ENCODE measurements around the gene DENR. TPM values are rescaled to one million over a fixed set of nuclear protein-coding genes. Genes with fewer than 3 reads are reported as not detected.

Gene DENR
- total and polyA plus RNA-seq, 2 of the 13 experiments (the other 11 are each of a cell fraction or from before 2014, with no cell fraction given) = 30.0 to 59.1 TPM

GRCh38 chr12:122732170-122732569, 20.5 kb upstream of the DENR start:
- H4K20me1 ChIP-seq (ENCODE audit: insufficient read depth, low read length) = no peaks in the 10 kb centered on the region
- H3K27ac ChIP-seq (ENCODE audit: extremely low read length, insufficient read depth, low read length) = no peak overlapping the region
- no peak overlapping the region for H2AFZ ChIP-seq (ENCODE audit: low read length)
- in situ Hi-C loops (cut with HindIII; ENCODE audit: extremely low pct_ligation_motif_present, low pct_unique_long_range_greater_than_20kb) (no loop called here), intact Hi-C loops (cut with micrococcal nuclease; ENCODE audit: unreplicated experiment) (no loop called here)
- ATAC-seq = no peak
- BruUV-seq (replicated peaks) = no TSS peak
- 87% methylated on average over 3 of the region's 3 CpGs for WGBS (ENCODE audit: low lambda C conversion rate)
- no peak overlapping the region for H3K9ac ChIP-seq (ENCODE audit: insufficient read depth, low read depth, low read length)
- no peak overlapping the region for H3K4me3 ChIP-seq (replicated peaks in 1 of 3; ENCODE audit: insufficient read depth in 1 of 3, low read depth in 2 of 3, low read length in 3 of 3)
- no peak for DNase-seq (ENCODE audit: low spot score)
- H3K79me2 ChIP-seq (ENCODE audit: insufficient read depth, low read length) = no peaks in the 10 kb centered on the region
- no peak overlapping the region for H3K4me2 ChIP-seq (ENCODE audit: low read depth, low read length)
- H3K4me1 ChIP-seq (ENCODE audit: insufficient read depth, low read length) = peaks cover 59% of the 10 kb centered on the region
- no peaks in the 10 kb centered on the region for H3K9me3 ChIP-seq (ENCODE audit: low read length)
- no peak for FAIRE-seq
- CTCF ChIA-PET (ENCODE audit: low intra/inter-chr PET ratio, low total read pairs) = no interaction called here
- no peaks in the 10 kb centered on the region; a peak in 1 of 5 replicates for H3K27me3 ChIP-seq (ENCODE audit: control insufficient read depth in 1 of 2, insufficient read depth in 2 of 2, low read length in 2 of 2)
- no peaks in the 10 kb centered on the region for H3K36me3 ChIP-seq (replicated peaks in 1 of 2; ENCODE audit: control insufficient read depth in 1 of 2, insufficient read depth in 2 of 2, low read length in 2 of 2)
- POLR2A ChIA-PET = no interaction called here
- TF ChIP-seq RNF2 (conservative IDR thresholded peaks at IDR 0.05; ENCODE audit: low read depth) = no peak
- no peak for TF ChIP-seq ZFY (CRISPR knock-in tag; IDR thresholded peaks at IDR 0.05)
- no peak for TF ChIP-seq PAX8 (CRISPR knock-in tag; IDR thresholded peaks at IDR 0.05; ENCODE audit: borderline replicate concordance)
- TF ChIP-seq ZNF331 (CRISPR knock-in tag; IDR thresholded peaks at IDR 0.05) = no peak
- no peak for TF ChIP-seq ISL2 (CRISPR knock-in tag; IDR thresholded peaks at IDR 0.05)
- no peak for TF ChIP-seq ASH2L (IDR thresholded peaks at IDR 0.05; ENCODE audit: insufficient read length, low read depth, low read length)
- TF ChIP-seq HMGXB4 (CRISPR knock-in tag; IDR thresholded peaks at IDR 0.05; ENCODE audit: borderline replicate concordance in 1 of 2, low read depth in 1 of 2) = no peak
- no peak for TF ChIP-seq KDM3A (CRISPR knock-in tag; IDR thresholded peaks at IDR 0.05; ENCODE audit: low read depth)
- TF ChIP-seq SRF (IDR thresholded peaks at IDR 0.05; ENCODE audit: low read depth, low read length) = no peak
- no peak for TF ChIP-seq ELF1 (CRISPR knock-in tag; IDR thresholded peaks at IDR 0.05)
- TF ChIP-seq SAFB2 (CRISPR knock-in tag; IDR thresholded peaks at IDR 0.05; ENCODE audit: borderline replicate concordance, low read depth) = no peak
- TF ChIP-seq POLR2G (IDR thresholded peaks at IDR 0.05; ENCODE audit: low read depth, low read length) = no peak
- TF ChIP-seq ZNF709 (CRISPR knock-in tag; IDR thresholded peaks at IDR 0.05) = no peak
- no peak for TF ChIP-seq MED13 (CRISPR knock-in tag; IDR thresholded peaks at IDR 0.05)
- TF ChIP-seq MTF2 (CRISPR knock-in tag; IDR thresholded peaks at IDR 0.05; ENCODE audit: borderline replicate concordance) = no peak
- no peak for TF ChIP-seq ZFP36 (IDR thresholded peaks at IDR 0.05; ENCODE audit: borderline replicate concordance, low read depth, low read length, partially characterized antibody)
- no peak for TF ChIP-seq ZHX2 (IDR thresholded peaks at IDR 0.05; ENCODE audit: low read depth)
- TF ChIP-seq ZHX2 (CRISPR knock-in tag; IDR thresholded peaks at IDR 0.05; ENCODE audit: borderline replicate concordance) = no peak
- TF ChIP-seq TBX3 (IDR thresholded peaks at IDR 0.05; ENCODE audit: borderline replicate concordance) = no peak
